Measurements from ENCODE around the gene NCKAP5.

Gene NCKAP5

GRCh38 chr2:133053541-133053940 lies 514.7 kb downstream of the NCKAP5 start:
- no peak for DNase-seq

GRCh38 chr2:133045787-133046186 lies 522.5 kb downstream of the NCKAP5 start:
- DNase-seq, result no peak

DNA sequence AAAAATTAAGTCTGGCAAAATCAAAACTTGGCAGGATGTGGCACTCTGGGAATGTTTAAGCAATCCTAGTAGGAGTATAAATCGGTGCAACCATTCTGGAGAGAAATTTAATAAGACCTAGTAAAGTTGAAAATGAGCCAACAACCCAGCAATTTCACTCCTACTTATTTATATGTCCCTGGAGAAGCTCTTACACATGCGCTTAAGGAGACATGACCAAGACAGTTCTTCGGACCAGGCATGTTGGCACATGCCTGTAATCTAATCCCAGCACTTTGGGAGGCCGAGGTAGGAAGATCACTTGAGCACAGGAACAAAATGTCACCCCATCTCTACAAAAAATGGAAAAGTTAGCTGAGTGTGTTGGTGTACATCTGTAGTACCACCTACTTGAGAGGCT lies 523.7 kb downstream of the NCKAP5 start:
- DNase-seq, result peak; percentile 10

DNA sequence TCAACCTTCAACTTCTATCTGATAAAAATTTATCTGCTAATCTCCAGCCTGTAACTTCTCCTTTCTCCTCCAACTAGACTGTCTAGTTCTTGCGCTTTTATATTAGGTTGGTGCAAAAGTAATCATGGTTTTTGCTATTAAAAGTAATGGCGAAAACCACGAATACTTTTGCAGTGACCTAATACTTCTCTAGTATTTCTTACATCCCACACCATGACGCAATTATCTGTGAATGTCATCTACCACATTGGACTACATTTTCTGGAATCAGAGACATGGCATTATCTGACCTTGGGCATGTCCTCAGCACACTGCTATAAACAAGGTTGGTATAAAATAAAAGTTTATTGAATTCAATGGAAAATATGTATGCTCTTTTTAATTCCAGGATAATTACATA lies 528.1 kb downstream of the NCKAP5 start:
- DNase-seq, result no peak

GRCh38 chr2:133039531-133039930 lies 528.7 kb downstream of the NCKAP5 start:
- no peak for DNase-seq

- no peak for DNase-seq
Measured at GRCh38 chr2:133026536-133027177, 541.6 kb downstream of the NCKAP5 start.

DNA sequence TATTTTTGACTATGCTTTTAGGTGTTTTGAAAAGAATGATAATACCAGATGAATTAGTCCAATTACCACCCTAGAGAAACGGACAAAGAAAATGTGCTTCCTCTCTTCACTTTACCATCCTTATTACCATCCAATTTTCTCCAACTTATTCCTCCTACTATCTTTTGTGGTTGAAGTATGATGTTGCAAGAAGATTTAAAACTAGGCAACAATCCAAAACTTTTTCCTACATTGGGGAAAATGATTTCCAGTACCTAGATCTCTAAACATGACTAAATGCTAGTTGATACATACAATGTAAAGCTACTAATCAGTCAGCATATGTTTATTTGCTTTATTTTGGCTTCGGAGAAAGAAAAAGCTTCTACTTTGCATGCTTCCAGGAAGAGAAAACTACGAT lies 543.3 kb downstream of the NCKAP5 start:
- DNase-seq, result no peak

- DNase-seq, result no peak
Measured at GRCh38 chr2:133012847-133013734, 555.2 kb downstream of the NCKAP5 start.

DNA sequence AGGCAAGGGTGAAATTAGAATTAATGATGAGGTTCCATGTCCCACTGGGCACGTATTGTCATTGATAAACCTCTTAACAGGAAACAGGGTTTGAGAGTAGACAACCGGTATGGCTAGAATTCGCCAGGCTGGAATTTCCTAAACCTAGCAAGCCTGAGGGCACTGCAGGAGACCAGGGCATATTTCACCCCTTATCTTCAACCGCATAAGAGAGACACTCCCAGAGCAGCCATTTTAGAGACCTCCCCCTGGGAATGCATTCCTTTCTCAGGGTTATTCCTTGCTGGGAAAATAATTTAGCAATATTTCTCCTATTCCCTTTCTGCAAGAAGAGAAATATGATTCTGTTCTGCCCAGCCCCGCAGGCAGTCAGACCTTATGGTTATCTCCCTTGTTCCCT lies 563.6 kb downstream of the NCKAP5 start:
- DNase-seq, result no peak

GRCh38 chr2:132999421-132999820 lies 568.8 kb downstream of the NCKAP5 start:
- DNase-seq, result no peak

GRCh38 chr2:132998221-132998620 lies 570.0 kb downstream of the NCKAP5 start:
- DNase-seq, result no peak

- DNase-seq, result peak; percentile 78
Measured at GRCh38 chr2:132991471-132992045, 576.7 kb downstream of the NCKAP5 start.

GRCh38 chr2:132984731-132985130 lies 583.5 kb downstream of the NCKAP5 start:
- no peak for DNase-seq

DNA sequence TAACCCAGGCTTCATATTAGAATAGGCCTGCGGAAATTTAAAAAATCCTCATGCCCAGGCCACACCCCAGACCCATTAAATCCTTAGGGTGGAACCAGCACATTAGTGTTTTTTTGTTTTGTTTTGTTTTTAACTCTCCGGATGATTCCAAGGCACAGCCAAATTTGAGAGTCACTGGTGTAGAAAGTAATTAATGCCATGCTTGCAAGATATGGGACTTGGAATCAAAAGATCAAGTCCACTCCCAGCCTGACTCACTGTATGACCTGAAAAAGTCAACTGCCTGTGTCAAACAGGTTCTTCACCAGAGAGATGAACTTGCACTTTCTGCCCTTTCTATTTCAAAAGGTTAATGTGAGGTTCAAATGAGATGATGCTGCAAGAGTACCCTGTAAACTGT lies 588.0 kb downstream of the NCKAP5 start:
- DNase-seq, result no peak

DNA sequence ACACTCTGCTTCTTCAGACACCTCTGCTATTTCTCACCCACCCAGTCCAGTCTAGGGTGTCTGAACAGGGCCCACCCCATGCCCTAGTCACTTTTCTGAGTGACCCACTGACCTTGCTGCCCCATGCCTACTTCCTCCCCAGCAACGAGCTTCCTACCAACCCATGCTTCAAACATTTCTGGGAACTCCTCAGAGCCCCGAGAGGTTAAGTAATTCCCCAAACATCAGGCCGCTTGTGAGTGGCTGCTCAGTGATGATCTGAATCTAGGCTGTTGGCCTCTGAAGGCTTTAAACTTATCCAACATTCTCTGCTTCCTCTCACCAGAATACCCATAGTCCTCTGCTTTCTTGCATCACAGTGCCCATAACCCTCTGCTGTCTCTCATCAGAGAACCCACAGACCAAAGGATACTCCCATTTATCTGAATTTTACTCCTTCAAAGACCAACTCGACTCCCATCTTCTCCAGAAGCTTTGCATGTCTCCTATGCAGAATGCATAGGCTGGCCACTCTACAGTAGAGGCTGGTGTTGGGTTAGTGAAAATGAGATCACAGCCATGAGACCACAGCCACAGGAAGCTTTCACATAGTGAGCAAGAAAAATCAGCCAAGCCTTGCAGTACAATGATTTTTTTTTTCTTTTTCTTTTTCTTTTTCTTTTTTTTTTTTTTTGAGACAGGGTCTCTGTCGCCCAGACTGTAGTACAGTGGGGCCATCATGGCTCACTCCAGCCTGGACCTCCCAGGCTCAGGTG lies 588.7 kb downstream of the NCKAP5 start:
- no peak for DNase-seq

GRCh38 chr2:132978840-132979239 lies 589.4 kb downstream of the NCKAP5 start:
- no peak for DNase-seq

DNA sequence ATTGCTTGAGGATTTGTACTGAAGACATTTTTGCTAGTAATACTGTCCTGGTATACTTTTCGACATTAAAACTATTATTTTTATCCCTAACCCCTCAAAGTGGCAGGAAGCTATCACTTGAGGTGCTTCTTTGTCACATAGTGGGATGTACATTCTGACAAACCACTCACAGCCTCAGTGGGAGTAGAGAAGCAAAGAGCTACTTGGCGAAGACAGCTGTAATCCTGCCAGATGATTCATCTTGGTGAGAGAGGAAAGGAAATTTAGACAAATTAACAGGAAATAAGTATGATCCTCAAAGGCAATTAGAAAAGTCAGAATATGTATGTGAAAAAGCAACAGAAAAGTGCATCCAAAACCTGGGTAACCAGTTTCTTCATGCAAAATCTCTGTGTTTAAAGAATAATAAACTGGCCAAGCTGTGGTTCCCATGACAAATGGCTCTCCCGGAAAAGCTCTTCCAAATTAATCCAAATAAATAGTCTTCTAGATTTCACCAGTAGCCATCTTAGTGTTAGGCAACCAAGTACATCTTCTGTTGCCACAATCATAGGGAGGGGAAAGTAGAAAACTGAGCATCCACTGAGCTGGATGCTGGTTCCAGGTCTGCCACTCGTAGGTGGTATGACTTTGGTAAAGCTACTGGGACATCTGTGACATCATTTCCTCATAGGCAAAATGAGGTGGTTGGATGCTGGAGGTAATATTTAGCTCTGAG lies 590.3 kb downstream of the NCKAP5 start:
- no peak for DNase-seq

GRCh38 chr2:132975193-132976105 lies 592.8 kb downstream of the NCKAP5 start:
- DNase-seq, result no peak

DNA sequence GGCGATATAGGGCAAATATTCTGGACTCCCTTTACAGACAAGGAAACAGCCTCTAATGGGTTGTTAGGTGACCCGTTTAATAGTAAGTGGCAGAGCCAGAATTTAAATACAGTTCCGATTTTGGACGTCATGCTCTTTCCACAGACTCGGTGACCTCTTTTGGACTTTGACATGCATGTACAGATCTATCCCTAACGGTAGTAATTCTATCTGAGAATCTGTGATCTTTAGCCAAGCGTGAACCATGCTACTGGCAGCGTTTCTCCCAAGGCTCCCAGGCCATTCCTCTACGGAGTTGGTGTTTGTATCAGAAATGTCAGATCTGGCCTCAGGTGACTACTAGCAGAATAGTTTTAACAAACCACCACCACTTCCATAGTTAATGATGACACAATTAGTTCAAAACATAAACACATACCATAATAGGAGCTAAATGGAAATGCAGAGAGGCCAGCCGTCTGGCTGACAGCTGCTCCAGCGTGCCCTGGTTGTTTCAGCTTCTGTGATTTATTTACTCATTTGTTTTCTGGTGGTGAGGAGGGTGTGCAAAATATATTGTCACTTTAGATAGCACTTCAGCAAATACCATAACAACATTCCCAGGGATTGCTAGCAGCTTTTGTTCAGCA lies 593.7 kb downstream of the NCKAP5 start:
- DNase-seq, result no peak

GRCh38 chr2:132971310-132972061 lies 596.8 kb downstream of the NCKAP5 start:
- no peak for DNase-seq
